ENCODE measurements around the gene MAPRE2.

The MAPRE2 gene

DNA sequence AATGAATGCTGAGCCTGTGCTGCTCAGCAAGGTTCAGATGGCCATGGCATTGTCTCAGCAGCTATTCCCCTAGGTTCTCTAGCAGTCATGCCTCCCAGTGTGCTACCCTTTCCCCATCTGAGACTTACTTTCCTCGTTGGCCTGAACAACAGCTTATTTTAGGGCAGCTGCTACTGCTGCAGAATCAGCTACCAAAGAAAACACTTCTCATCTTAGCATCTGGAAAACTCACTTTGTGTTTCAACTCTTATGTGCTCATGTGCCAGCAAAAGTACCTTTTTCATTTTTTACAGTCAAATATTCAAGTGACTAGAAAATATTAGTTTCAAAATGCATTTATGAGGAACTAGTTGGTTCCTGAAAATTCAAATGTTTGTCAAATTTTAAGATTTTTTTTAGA, 139.2 kb downstream of the MAPRE2 start:
- Histone ChIP-seq H3K4me2 (ENCODE audit: low read depth, low read length) (no peak overlapping the region), H3K4me1 (ENCODE audit: low read length) (no peaks in the 10 kb centered on the region), H2AFZ (ENCODE audit: low read length) (no peak overlapping the region), H3K9me2 (replicated peaks; ENCODE audit: insufficient read depth, low read length) (no peaks in the 10 kb centered on the region), H3K27me3 (replicated peaks; ENCODE audit: insufficient read depth, low read length) (no peaks in the 10 kb centered on the region), H4K20me1 (ENCODE audit: insufficient read depth, low read length) (no peaks in the 10 kb centered on the region), H3K27ac (ENCODE audit: low read length) (no peak overlapping the region), H3F3A (ENCODE audit: insufficient read depth, low read length) (no peaks in the 10 kb centered on the region), H3K9ac (ENCODE audit: low read length) (no peak overlapping the region), H3K4me3 (ENCODE audit: low read length) (no peak overlapping the region), H3K9me3 (replicated peaks; ENCODE audit: insufficient read depth, low read length) (no peaks in the 10 kb centered on the region), H3K36me3 (replicated peaks; ENCODE audit: insufficient read depth, low read length) (no peaks in the 10 kb centered on the region), H3K79me2 (ENCODE audit: low read length) (no peaks in the 10 kb centered on the region)
- DNase-seq = no peak
- TF ChIP-seq EZH2phosphoT487 (IDR thresholded peaks at IDR 0.05; ENCODE audit: low read length) (no peak), EZH2 (optimal IDR thresholded peaks at IDR 0.05; ENCODE audit: low read depth, low read length) (no peak)
- TF ChIP-seq, protein P1, sequence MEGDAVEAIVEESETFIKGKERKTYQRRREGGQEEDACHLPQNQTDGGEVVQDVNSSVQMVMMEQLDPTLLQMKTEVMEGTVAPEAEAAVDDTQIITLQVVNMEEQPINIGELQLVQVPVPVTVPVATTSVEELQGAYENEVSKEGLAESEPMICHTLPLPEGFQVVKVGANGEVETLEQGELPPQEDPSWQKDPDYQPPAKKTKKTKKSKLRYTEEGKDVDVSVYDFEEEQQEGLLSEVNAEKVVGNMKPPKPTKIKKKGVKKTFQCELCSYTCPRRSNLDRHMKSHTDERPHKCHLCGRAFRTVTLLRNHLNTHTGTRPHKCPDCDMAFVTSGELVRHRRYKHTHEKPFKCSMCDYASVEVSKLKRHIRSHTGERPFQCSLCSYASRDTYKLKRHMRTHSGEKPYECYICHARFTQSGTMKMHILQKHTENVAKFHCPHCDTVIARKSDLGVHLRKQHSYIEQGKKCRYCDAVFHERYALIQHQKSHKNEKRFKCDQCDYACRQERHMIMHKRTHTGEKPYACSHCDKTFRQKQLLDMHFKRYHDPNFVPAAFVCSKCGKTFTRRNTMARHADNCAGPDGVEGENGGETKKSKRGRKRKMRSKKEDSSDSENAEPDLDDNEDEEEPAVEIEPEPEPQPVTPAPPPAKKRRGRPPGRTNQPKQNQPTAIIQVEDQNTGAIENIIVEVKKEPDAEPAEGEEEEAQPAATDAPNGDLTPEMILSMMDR (IDR thresholded peaks at IDR 0.05; ENCODE audit: low read length) = no peak

DNA sequence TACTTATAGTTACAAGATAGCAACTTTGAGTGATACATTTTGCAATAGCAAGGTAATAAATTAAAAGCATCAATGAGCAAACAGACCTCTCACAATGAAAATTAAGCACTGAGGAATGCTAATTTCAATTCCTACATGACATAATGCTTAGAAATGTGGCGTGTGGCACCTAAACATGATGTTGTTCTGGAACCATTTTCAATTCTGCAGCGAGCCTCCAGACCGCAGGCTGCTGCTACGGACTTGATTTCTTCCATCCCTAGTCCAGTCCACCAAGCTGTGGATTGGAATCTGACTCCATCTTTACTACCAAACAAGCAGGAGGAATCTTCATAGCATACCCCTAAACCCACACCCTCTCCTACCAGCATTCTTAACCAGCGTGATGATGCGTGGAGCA, 140.9 kb downstream of the MAPRE2 start:
- H3K4me2 ChIP-seq (ENCODE audit: low read depth, low read length) = no peak overlapping the region

DNA sequence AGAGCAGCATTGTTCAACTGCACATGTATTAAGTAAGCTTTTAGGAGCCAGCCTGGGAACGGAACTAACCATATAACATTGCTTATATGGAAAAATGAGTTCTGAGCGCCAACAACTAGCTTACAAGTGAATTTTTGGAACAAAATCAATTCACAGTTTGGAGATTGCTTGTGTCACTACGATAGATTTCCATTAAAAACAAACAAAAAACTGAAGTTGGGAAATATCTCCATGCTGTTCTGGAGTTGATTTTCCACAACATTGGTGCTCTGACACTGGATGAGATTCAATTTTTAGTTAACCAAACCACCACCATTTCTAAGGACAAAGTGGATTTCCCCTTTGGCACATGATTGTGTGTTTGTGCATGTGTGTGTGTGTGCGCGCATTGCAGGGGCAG, 142.7 kb downstream of the MAPRE2 start:
- H3K4me1 ChIP-seq (ENCODE audit: low read length) = no peaks in the 10 kb centered on the region
- DNase-seq = no peak

More for the DNA sequence above, 140.9 kb downstream of the MAPRE2 start:
- no peaks in the 10 kb centered on the region for H3K9me3 ChIP-seq (replicated peaks; ENCODE audit: insufficient read depth, low read length)
- no peak overlapping the region for H3K9ac ChIP-seq (ENCODE audit: low read length)
- no peak for TF ChIP-seq EZH2 (optimal IDR thresholded peaks at IDR 0.05; ENCODE audit: low read depth, low read length)
- TF ChIP-seq, protein P1 (IDR thresholded peaks at IDR 0.05; ENCODE audit: low read length) = no peak
- TF ChIP-seq EZH2phosphoT487 (IDR thresholded peaks at IDR 0.05; ENCODE audit: low read length) = no peak
- H2AFZ ChIP-seq (ENCODE audit: low read length) = no peak overlapping the region
- H3K27me3 ChIP-seq (replicated peaks; ENCODE audit: insufficient read depth, low read length) = no peaks in the 10 kb centered on the region
- no peaks in the 10 kb centered on the region for H3K9me2 ChIP-seq (replicated peaks; ENCODE audit: insufficient read depth, low read length)
- no peak overlapping the region for H3K4me3 ChIP-seq (ENCODE audit: low read length)
- no peak for DNase-seq
- no peaks in the 10 kb centered on the region for H3K4me1 ChIP-seq (ENCODE audit: low read length)
- H3F3A ChIP-seq (ENCODE audit: insufficient read depth, low read length) = no peaks in the 10 kb centered on the region
- H3K79me2 ChIP-seq (ENCODE audit: low read length) = no peaks in the 10 kb centered on the region
- H3K27ac ChIP-seq (ENCODE audit: low read length) = no peak overlapping the region
- H3K36me3 ChIP-seq (replicated peaks; ENCODE audit: insufficient read depth, low read length) = no peaks in the 10 kb centered on the region
- H4K20me1 ChIP-seq (ENCODE audit: insufficient read depth, low read length) = no peaks in the 10 kb centered on the region

More for the DNA sequence above, 142.7 kb downstream of the MAPRE2 start:
- Histone ChIP-seq H3K9me3 (replicated peaks; ENCODE audit: insufficient read depth, low read length) (no peaks in the 10 kb centered on the region), H3K4me3 (ENCODE audit: low read length) (no peak overlapping the region), H3K9me2 (replicated peaks; ENCODE audit: insufficient read depth, low read length) (no peaks in the 10 kb centered on the region), H2AFZ (ENCODE audit: low read length) (no peak overlapping the region), H3F3A (ENCODE audit: insufficient read depth, low read length) (no peaks in the 10 kb centered on the region), H3K9ac (ENCODE audit: low read length) (no peak overlapping the region), H4K20me1 (ENCODE audit: insufficient read depth, low read length) (no peaks in the 10 kb centered on the region), H3K27me3 (replicated peaks; ENCODE audit: insufficient read depth, low read length) (no peaks in the 10 kb centered on the region), H3K79me2 (ENCODE audit: low read length) (no peaks in the 10 kb centered on the region), H3K4me2 (ENCODE audit: low read depth, low read length) (no peak overlapping the region), H3K36me3 (replicated peaks; ENCODE audit: insufficient read depth, low read length) (no peaks in the 10 kb centered on the region), H3K27ac (ENCODE audit: low read length) (no peak overlapping the region)
- no peak for TF ChIP-seq EZH2phosphoT487 (IDR thresholded peaks at IDR 0.05; ENCODE audit: low read length)
- TF ChIP-seq, protein P1 (IDR thresholded peaks at IDR 0.05; ENCODE audit: low read length) = no peak
- TF ChIP-seq EZH2 (optimal IDR thresholded peaks at IDR 0.05; ENCODE audit: low read depth, low read length) = no peak
